Measurements from ENCODE around the gene SOWAHA.

- TF ChIP-seq POLR2A (IDR thresholded peaks at IDR 0.05) = no peak
- TF ChIP-seq, protein P1, sequence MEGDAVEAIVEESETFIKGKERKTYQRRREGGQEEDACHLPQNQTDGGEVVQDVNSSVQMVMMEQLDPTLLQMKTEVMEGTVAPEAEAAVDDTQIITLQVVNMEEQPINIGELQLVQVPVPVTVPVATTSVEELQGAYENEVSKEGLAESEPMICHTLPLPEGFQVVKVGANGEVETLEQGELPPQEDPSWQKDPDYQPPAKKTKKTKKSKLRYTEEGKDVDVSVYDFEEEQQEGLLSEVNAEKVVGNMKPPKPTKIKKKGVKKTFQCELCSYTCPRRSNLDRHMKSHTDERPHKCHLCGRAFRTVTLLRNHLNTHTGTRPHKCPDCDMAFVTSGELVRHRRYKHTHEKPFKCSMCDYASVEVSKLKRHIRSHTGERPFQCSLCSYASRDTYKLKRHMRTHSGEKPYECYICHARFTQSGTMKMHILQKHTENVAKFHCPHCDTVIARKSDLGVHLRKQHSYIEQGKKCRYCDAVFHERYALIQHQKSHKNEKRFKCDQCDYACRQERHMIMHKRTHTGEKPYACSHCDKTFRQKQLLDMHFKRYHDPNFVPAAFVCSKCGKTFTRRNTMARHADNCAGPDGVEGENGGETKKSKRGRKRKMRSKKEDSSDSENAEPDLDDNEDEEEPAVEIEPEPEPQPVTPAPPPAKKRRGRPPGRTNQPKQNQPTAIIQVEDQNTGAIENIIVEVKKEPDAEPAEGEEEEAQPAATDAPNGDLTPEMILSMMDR (IDR thresholded peaks at IDR 0.05) = no peak
These were observed 36.2 kb downstream of the SOWAHA start for GRCh38 chr5:132849347-132849746.
